SU-DHL-6 (cell line): ENCODE results near the gene MDM4.

Experiments
- CTCF ChIP-seq: fragments of 200-600 bp; sonication (generic); IDR thresholded peaks from one replicate; pipeline ENCODE4 v1.5.1; 2017; ENCODE audit warnings: antibody characterized with exemption, mild to moderate bottlenecking, low read length, moderate library complexity; ENCODE audit not compliant: insufficient read depth, poor library complexity, severe bottlenecking
- EZH2phosphoT487 ChIP-seq: fragments of 200-600 bp; sonication (generic), shearing (Covaris generic); conservative IDR thresholded peaks from 2 replicates; pipeline ENCODE4 v1.6.1; 2018; ENCODE audit warnings: mild to moderate bottlenecking, antibody characterized with exemption, low read length, moderate library complexity, mixed read lengths

- no peak for TF ChIP-seq CTCF
- no peak for TF ChIP-seq EZH2phosphoT487
Observed at GRCh38 chr1:204548265-204548664, 32.1 kb downstream of the MDM4 start.
